HL-60 (cell line): ENCODE data around the gene LBR.

Experiments
- DNase-seq, 2 experiments: peaks; one replicate each; pipeline ENCODE4 v3.0.0-alpha.2; 2010 to 2020; ENCODE audit warnings: low read depth in 1 of 2, low spot score in 1 of 2
- H3K27ac ChIP-seq: fragments of 250-450 bp; sonication (Bioruptor Pico); replicated peaks from 2 replicates; pipeline ENCODE4 v1.5.1; 2020; ENCODE audit warnings: mild to moderate bottlenecking, moderate library complexity
- H3K27me3 ChIP-seq: fragments of 250-450 bp; sonication (Bioruptor Pico); 2 replicates; pipeline ENCODE4 v1.5.1; 2021; ENCODE audit warnings: mild to moderate bottlenecking, moderate library complexity; ENCODE audit not compliant: insufficient read depth, poor library complexity, severe bottlenecking
- H3K4me3 ChIP-seq: replicated peaks from 2 replicates; pipeline ENCODE4 v1.5.1; 2011; ENCODE audit warnings: mild to moderate bottlenecking, control low read depth, low read length; ENCODE audit not compliant: insufficient read depth
- GABPA ChIP-seq: IDR thresholded peaks from 2 replicates; pipeline ENCODE4 v1.6.1; 2012; ENCODE audit warnings: low read depth
- POLR2AphosphoS5 ChIP-seq: IDR thresholded peaks from 2 replicates; pipeline ENCODE4 v1.6.1; 2012; ENCODE audit warnings: low read depth
- REST ChIP-seq: IDR thresholded peaks from 2 replicates; pipeline ENCODE4 v1.6.1; 2012; ENCODE audit warnings: low read depth; ENCODE audit not compliant: insufficient replicate concordance
- SPI1 ChIP-seq: IDR thresholded peaks from 2 replicates; pipeline ENCODE4 v1.6.1; 2012; ENCODE audit warnings: low read depth, mild to moderate bottlenecking, borderline replicate concordance
- TF ChIP-seq, protein P1 (sequence below): IDR thresholded peaks from one replicate; pipeline ENCODE4 v1.5.1; 2011; ENCODE audit warnings: low read length, control low read depth, inconsistent platforms; ENCODE audit not compliant: insufficient read depth

LBR gene

GRCh38 chr1:225354906-225355305 lies 72.9 kb downstream of the LBR start:
- Histone ChIP-seq H3K27me3 (no peaks in the 10 kb centered on the region), H3K4me3 (no peak overlapping the region), H3K27ac (no peak overlapping the region)
- DNase-seq, result peak; percentile 33 to 56
- TF ChIP-seq SPI1 (no peak), POLR2AphosphoS5 (no peak), GABPA (no peak), REST (no peak)
- TF ChIP-seq, protein P1, sequence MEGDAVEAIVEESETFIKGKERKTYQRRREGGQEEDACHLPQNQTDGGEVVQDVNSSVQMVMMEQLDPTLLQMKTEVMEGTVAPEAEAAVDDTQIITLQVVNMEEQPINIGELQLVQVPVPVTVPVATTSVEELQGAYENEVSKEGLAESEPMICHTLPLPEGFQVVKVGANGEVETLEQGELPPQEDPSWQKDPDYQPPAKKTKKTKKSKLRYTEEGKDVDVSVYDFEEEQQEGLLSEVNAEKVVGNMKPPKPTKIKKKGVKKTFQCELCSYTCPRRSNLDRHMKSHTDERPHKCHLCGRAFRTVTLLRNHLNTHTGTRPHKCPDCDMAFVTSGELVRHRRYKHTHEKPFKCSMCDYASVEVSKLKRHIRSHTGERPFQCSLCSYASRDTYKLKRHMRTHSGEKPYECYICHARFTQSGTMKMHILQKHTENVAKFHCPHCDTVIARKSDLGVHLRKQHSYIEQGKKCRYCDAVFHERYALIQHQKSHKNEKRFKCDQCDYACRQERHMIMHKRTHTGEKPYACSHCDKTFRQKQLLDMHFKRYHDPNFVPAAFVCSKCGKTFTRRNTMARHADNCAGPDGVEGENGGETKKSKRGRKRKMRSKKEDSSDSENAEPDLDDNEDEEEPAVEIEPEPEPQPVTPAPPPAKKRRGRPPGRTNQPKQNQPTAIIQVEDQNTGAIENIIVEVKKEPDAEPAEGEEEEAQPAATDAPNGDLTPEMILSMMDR, result no peak
